ENCODE results near the gene ZNF419.

The ZNF419 gene

GRCh38 chr19:57537953-57538547, 50.5 kb downstream of the ZNF419 start:
- no peak for DNase-seq (ENCODE audit: low read depth)
